ENCODE measurements around the gene GABRG3. TPM values are rescaled to one million over a fixed set of nuclear protein-coding genes. Genes with fewer than 3 reads are reported as not detected.

The GABRG3 gene
- total and polyA plus RNA-seq, 2 experiments from 2014 or later, result 0.10 to 1.4 TPM

GRCh38 chr15:27123291-27123690, 152.3 kb downstream of the GABRG3 start (continued):
- TF ChIP-seq ZNF462 (CRISPR knock-in tag; IDR thresholded peaks at IDR 0.05) (no peak), NANOG (IDR thresholded peaks at IDR 0.05; ENCODE audit: borderline replicate concordance) (no peak)

- no peaks in the 10 kb centered on the region for H3K79me2 ChIP-seq (replicated peaks; ENCODE audit: insufficient read depth)
- TF ChIP-seq CREB1 (CRISPR knock-in tag; IDR thresholded peaks at IDR 0.05; ENCODE audit: low read depth) (no peak), NANOG (IDR thresholded peaks at IDR 0.05; ENCODE audit: borderline replicate concordance) (no peak), EZH2 (IDR thresholded peaks at IDR 0.05; ENCODE audit: low read depth, unreplicated experiment) (no peak), ZNF331 (CRISPR knock-in tag; IDR thresholded peaks at IDR 0.05; ENCODE audit: low read depth) (no peak), REST (IDR thresholded peaks at IDR 0.05; ENCODE audit: unreplicated experiment) (no peak), STAT1 (IDR thresholded peaks at IDR 0.05; ENCODE audit: unreplicated experiment) (no peak), ETS1 (IDR thresholded peaks at IDR 0.05) (no peak), POLR2AphosphoS5 (IDR thresholded peaks at IDR 0.05; ENCODE audit: low read depth) (no peak), JUNB (IDR thresholded peaks at IDR 0.05; ENCODE audit: unreplicated experiment) (no peak)
- Mint-ChIP-seq H3K4me1 (no peaks in the 10 kb centered on the region), H3K4me3 (no peak overlapping the region), H3K27ac (no peak overlapping the region), H3K9me3 (no peaks in the 10 kb centered on the region; the same call in 2 of the 3 replicates), H3K27me3 (ENCODE audit: insufficient read depth, low read depth, poor library complexity) (peaks cover 3% of the 10 kb centered on the region), H3K36me3 (ENCODE audit: low read depth) (no peaks in the 10 kb centered on the region)
- no peaks in the 10 kb centered on the region for H3K27me3 ChIP-seq (ENCODE audit: insufficient read depth)
- no peak overlapping the region for H3K27ac ChIP-seq (ENCODE audit: low read depth)
- no peaks in the 10 kb centered on the region for H4K20me1 ChIP-seq (replicated peaks; ENCODE audit: insufficient read depth)
- ATAC-seq (no peak), DNase-seq (ENCODE audit: low spot score) (no peak)
- H3K4me3 ChIP-seq, result no peak overlapping the region
- H3K9me2 ChIP-seq (ENCODE audit: insufficient read depth), result no peaks in the 10 kb centered on the region; the same call in 1 of the 2 replicates
- H3K36me3 ChIP-seq (ENCODE audit: insufficient read depth), result no peaks in the 10 kb centered on the region
- H3F3A ChIP-seq (replicated peaks; ENCODE audit: low read depth), result no peaks in the 10 kb centered on the region
- no peaks in the 10 kb centered on the region for H3K4me1 ChIP-seq (ENCODE audit: insufficient read depth)
- no peak overlapping the region for H2AFZ ChIP-seq
- H3K4me2 ChIP-seq, result no peak overlapping the region
Measured at GRCh38 chr15:27123808-27124207, 152.8 kb downstream of the GABRG3 start.

Data from GM23338 (cell line).